Ecto neural progenitor cell (in vitro differentiated cells): ENCODE measurements around the gene SLAMF8.

Source experiments
- DNase-seq: peaks from one replicate; pipeline ENCODE4 v3.0.0-alpha.2; 2018; ENCODE audit warnings: low spot score

Gene SLAMF8

DNA sequence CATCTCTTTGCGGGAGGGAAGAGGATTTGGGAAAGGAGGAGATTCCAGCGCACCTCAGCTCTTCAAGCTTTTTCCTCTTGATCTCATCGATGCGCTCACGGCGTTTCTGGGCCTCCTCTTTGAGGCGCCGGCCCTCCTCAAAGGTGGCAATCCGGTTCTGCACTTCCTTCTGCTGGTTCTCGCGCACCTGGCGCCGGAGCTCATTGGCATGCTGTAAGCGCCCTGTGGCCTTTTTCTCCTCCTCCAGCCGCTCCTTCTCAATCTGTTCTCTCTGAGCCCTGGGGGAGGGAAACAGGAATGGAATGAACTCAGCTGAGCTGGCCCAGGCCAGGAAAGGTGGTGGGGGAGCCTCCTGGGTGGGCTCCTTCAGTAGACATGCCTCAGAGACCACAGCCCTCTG, 46.2 kb downstream of the SLAMF8 start:
- no peak for DNase-seq

DNA sequence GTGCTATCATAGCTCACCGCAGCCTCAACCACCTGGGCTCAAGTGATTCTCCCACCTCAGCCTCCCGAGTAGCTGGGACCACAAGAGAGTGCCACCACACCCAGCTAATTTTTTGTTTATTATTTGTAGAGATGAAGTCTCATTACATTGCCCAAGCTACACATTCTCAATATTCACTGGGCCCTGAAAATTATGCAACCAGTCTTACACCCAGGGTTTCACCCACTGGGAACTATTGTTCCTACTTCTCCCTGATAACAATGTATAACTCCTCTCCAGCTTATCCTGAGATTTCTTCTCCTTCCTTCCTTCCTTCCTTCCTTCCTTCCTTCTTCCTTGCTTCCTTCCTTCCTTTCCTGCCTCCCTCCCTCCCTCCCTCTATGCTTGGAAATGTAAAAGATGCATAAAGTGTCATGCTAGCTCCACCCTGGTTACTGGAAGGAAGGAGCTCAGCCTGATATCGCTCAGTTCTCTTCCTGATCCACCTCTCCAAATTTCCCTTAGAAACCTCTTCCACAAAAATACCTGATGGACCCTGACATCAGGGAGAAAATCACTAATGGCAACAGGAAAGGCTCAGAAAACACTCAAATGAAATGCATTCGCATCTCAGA, 47.0 kb downstream of the SLAMF8 start:
- no peak for DNase-seq

DNA sequence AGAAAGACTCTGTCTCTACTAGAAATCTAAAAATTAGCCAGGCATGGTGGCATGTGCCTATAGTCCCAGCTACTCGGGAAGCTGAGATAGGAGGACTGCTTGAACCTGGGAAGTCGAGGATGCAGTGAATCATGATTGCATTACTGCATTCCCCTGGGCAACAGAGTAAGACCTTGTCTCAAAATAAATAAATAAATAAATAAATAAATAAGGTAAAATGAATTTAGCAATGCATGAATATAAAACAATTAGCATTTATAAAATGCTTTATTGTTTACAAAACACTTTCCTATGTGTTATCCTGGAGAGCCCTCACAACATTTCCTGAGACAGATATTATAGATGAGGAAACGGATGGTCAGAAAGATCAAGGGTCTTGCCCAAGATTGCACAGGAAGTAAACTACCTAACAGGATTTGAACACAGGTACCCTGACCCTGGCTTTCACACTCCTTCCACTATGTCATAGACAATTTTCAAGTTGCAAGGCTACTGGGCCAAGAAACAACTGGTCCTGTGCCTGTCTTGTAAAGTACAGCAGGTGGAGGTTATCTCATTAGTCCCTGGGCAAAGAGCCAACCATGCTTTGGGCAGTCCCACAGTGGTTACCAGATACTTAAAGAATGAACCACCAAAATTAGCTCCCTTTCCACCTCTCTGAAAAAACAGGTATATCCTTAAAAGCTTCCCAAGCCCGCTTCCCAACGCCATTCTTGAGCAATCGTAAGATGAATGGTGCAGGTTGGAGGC, 51.2 kb downstream of the SLAMF8 start:
- DNase-seq = no peak

GRCh38 chr1:159879136-159879535, 52.5 kb downstream of the SLAMF8 start:
- no peak for DNase-seq

DNA sequence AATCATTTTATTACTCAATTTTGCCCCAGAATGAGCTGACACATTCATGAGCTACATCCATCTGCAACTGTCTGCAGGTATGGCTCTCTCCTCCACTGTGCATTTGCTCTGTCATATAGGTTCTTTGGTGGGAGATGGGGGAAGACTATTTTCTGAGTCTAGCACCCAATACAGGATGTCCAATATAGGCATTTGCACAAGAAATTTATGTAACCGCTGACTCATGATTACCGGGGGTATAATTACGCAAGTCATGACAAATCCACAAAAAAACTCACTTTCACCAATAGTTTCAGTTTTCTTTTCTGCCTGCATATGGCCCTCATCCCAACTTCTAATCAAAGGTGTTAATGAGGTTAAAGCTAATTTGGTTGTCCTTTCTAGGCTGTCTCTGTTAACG, 53.3 kb downstream of the SLAMF8 start:
- no peak for DNase-seq

DNA sequence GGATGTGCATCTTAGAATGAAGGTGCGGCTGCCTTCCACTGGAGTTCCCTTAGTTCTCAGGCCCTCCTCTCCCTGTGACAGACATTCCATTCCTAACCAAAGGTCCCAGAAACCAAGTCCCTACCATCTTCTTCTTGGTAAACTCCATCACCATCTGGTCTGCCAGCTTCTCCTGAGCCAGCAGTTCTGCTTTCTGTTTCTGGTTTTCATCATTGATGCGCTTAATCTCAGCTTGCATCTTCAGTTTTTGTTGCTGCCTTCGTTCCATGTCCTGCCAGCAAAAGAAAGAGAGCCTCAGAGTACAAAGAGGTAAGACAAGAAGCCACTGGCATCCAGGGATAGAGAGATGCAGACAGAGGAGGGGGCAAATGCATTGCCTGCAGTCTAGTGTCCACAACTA, 53.8 kb downstream of the SLAMF8 start:
- DNase-seq = no peak

DNA sequence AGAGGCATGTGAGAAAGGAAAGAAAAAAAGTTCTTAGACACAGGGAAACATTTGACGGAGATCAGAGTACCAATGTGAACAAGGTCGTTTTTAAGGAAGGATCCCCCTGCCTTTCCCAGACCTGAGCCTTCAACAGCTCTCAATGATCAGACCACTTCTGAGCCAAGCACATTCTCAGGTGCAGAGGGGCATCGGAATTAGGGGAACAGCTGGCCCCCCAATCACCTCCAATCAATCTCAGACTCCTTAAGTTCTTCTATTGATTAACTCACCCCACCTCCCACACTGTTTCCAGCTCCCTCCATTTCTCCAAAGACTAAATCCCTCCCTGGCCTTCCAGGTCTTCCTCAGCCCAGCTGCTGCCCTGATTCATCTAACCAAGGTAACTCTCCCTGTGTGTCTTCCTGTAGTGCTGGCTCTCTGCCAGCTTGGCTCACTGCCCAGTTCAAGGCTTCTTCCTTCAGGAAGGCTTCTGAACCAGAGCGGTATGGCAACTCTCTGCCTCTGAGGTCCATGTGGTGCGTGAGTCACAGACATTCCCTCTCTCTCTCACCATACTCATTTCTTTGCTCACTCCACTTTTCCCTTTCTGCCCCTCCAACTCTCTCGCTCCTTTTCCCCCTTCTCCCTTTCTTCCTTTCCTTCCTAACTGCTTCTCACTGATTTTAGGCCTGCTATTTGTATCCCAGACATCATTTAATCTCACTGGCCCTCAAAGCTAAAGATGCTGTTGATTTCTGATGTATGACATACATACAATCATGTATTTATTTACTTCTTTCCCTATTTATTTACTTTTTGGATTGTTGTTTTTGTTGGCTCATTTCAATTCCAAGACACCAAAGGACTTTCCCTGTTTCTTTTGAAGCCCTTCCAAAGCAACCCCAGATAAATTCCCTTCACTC, 55.2 kb downstream of the SLAMF8 start:
- DNase-seq = no peak

DNA sequence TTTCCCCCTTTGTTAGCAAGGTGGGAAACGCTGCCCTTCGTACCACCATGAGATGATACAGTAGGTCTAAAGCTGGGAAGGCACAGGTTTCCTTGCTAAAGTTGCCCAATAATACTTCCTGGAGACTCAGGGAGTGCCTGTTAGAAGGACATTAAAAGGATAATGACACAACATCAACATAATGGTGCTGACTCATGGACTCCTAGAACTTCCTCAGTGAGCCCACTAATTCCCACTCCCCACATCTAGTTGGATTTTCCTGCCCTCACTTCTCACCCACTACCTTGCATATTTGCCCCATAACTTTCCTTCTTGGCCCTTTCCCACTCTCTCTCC, 55.8 kb downstream of the SLAMF8 start:
- no peak for DNase-seq

GRCh38 chr1:159883134-159883533, 56.5 kb downstream of the SLAMF8 start:
- DNase-seq = no peak

- DNase-seq = no peak
Measured at GRCh38 chr1:159884296-159884695, 57.6 kb downstream of the SLAMF8 start.
